Endothelial cell of umbilical vein (primary cell): ENCODE data around the gene OTUB1. TPM values are rescaled to one million over a fixed set of nuclear protein-coding genes. Genes with fewer than 3 reads are reported as not detected.

Source experiments
- BruUV-seq: library from RNA; stranded (reverse); fragments of 400-500 nt; replicated peaks from 2 replicates; lab custom pipeline; 2021; lab: Mats Ljungman, UMichigan
- CTCF ChIA-PET: fragments of 300-600, 350-600 bp; sonication (Branson Sonifier 250); formaldehyde crosslinking; loops from one replicate; lab custom pipeline; 2021; ENCODE audit warnings: antibody characterized with exemption, inconsistent platforms; lab: Charles Lee
- POLR2A ChIA-PET: fragments of 300-600, 350-600 bp; sonication (Branson Sonifier 250); formaldehyde crosslinking; loops from one replicate; lab custom pipeline; 2021; ENCODE audit warnings: antibody characterized with exemption, inconsistent platforms; lab: Charles Lee
- DNase-seq: peaks from one replicate; pipeline ENCODE4 v3.0.0-alpha.2; 2011; ENCODE audit warnings: low read depth, low spot score
- FAIRE-seq: peaks from 2 replicates; lab custom pipeline; 2011; peaks lifted over from hg19 to GRCh38; lab: Jason Lieb, UNC
- H2AFZ ChIP-seq: 2 replicates; pipeline ENCODE4 v1.6.0; 2012; ENCODE audit warnings: low read depth, low read length, control low read depth, inconsistent platforms
- H3K27ac ChIP-seq: 2 replicates; pipeline ENCODE4 v1.5.1; 2011; ENCODE audit warnings: low read depth, mild to moderate bottlenecking, control low read depth, low read length, moderate library complexity; ENCODE audit not compliant: insufficient read depth
- H3K27me3 ChIP-seq, 2 experiments: 2 replicates each; pipeline versions ENCODE4 v1.6.0 to v1.6.1; 2011; ENCODE audit warnings: low read length in 2 of 2, mixed read lengths in 1 of 2; ENCODE audit not compliant: control insufficient read depth in 2 of 2, insufficient read depth in 2 of 2
- H3K36me3 ChIP-seq, 2 experiments: 2 replicates in 1 of 2; 3 replicates in 1 of 2; pipeline ENCODE4 v1.5.1; 2011; ENCODE audit warnings: low read length in 2 of 2, mild to moderate bottlenecking in 1 of 2, moderate library complexity in 1 of 2; ENCODE audit not compliant: control insufficient read depth in 2 of 2, insufficient read depth in 2 of 2; ENCODE audit errors: extremely low read depth in 1 of 2
- H3K4me1 ChIP-seq: 3 replicates; pipeline ENCODE4 v1.5.1; 2011; ENCODE audit warnings: mild to moderate bottlenecking, low read length; ENCODE audit not compliant: control insufficient read depth, insufficient read depth; ENCODE audit errors: extremely low read depth
- H3K4me2 ChIP-seq: 2 replicates; pipeline ENCODE4 v1.6.1; 2011; ENCODE audit warnings: low read length, control low read depth, mixed read lengths; ENCODE audit not compliant: insufficient read depth
- H3K4me3 ChIP-seq, 3 experiments: fragments of 200-600 bp in 1 of 3; sonication (generic), shearing (Covaris generic) in 1 of 3; replicated peaks in 1 of 3; 2 replicates each; pipeline ENCODE4 v1.5.1; 2011 to 2016; ENCODE audit warnings: control low read depth in 3 of 3, low read length in 3 of 3, mild to moderate bottlenecking in 2 of 3, inconsistent platforms in 1 of 3, low read depth in 1 of 3, moderate library complexity in 1 of 3; ENCODE audit not compliant: insufficient read depth in 1 of 3
- H3K79me2 ChIP-seq: 2 replicates; pipeline ENCODE4 v1.6.0; 2012; ENCODE audit warnings: low read length, inconsistent platforms; ENCODE audit not compliant: control insufficient read depth, insufficient read depth
- H3K9ac ChIP-seq: replicated peaks from 2 replicates; pipeline ENCODE3; 2011; ENCODE audit warnings: low read length, control low read depth; ENCODE audit not compliant: insufficient read depth; ENCODE audit errors: extremely low read depth
- H3K9me1 ChIP-seq: replicated peaks from 3 replicates; pipeline ENCODE4 v1.6.0; 2011; ENCODE audit warnings: mild to moderate bottlenecking, low read length; ENCODE audit not compliant: control insufficient read depth, insufficient read depth; ENCODE audit errors: extremely low read depth
- H3K9me3 ChIP-seq: replicated peaks from 2 replicates; pipeline ENCODE4 v1.5.1; 2012; ENCODE audit warnings: low read length, inconsistent platforms; ENCODE audit not compliant: control insufficient read depth, insufficient read depth
- H4K20me1 ChIP-seq: replicated peaks from 2 replicates; pipeline ENCODE3; 2011; ENCODE audit warnings: mild to moderate bottlenecking, low read length; ENCODE audit not compliant: control insufficient read depth, insufficient read depth; ENCODE audit errors: extremely low read depth
- CTCF ChIP-seq, 2 donors: IDR thresholded peaks; 1 replicate in 1 of 2; 2 replicates in 1 of 2; pipeline ENCODE4 v1.5.1; 2011; ENCODE audit warnings: low read length in 2 of 2, mild to moderate bottlenecking in 2 of 2, moderate library complexity in 2 of 2, control low read depth in 1 of 2, inconsistent platforms in 1 of 2, low read depth in 1 of 2; ENCODE audit not compliant: insufficient read depth in 1 of 2; ENCODE audit errors: extremely low read depth in 1 of 2
- EZH2 ChIP-seq: IDR thresholded peaks from 2 replicates; pipeline ENCODE4 v1.6.1; 2012; ENCODE audit warnings: borderline replicate concordance, low read depth, mild to moderate bottlenecking, moderate library complexity, low read length, inconsistent platforms; ENCODE audit not compliant: severe bottlenecking
- FOS ChIP-seq: IDR thresholded peaks from 2 replicates; pipeline ENCODE4 v1.6.1; 2011; ENCODE audit warnings: mild to moderate bottlenecking, low read length, moderate library complexity, borderline replicate concordance; ENCODE audit not compliant: insufficient read depth
- GATA2 ChIP-seq: IDR thresholded peaks from 2 replicates; pipeline ENCODE4 v1.7.0; 2011; ENCODE audit warnings: low read depth, mild to moderate bottlenecking, moderate library complexity, mixed read lengths, low read length; ENCODE audit not compliant: insufficient read length, insufficient read depth
- JUN ChIP-seq: IDR thresholded peaks from 2 replicates; pipeline ENCODE4 v1.6.1; 2011; ENCODE audit warnings: borderline replicate concordance, low read depth; ENCODE audit not compliant: insufficient read length, insufficient read depth
- MAX ChIP-seq: IDR thresholded peaks from 2 replicates; pipeline ENCODE4 v1.6.1; 2011; ENCODE audit not compliant: insufficient read depth, insufficient read length
- MYC ChIP-seq: IDR thresholded peaks from one replicate; pipeline ENCODE4 v1.6.1; 2011; ENCODE audit warnings: mild to moderate bottlenecking, low read depth, low read length
- POLR2A ChIP-seq: IDR thresholded peaks from 2 replicates; pipeline ENCODE4 v1.6.1; 2012; ENCODE audit warnings: low read depth, mild to moderate bottlenecking, control low read depth, low read length
- POLR2AphosphoS5 ChIP-seq: IDR thresholded peaks from 2 replicates; pipeline ENCODE4 v1.6.1; 2012; ENCODE audit warnings: low read depth, mild to moderate bottlenecking, control low read depth, low read length, moderate library complexity; ENCODE audit not compliant: insufficient read depth
- dilution Hi-C: fragments of 300-500 bp; cut with MboI; formaldehyde crosslinking; loops from one replicate; pipeline ENCODE4 v1.15.0; 2019; ENCODE audit warnings: low sequenced_read_pairs; ENCODE audit not compliant: extremely low pct_ligation_motif_present
- intact Hi-C: fragments of 100-400 bp; cut with micrococcal nuclease; formaldehyde crosslinking; loops from one replicate; pipeline ENCODE4 v1.10.0; 2022
- polyA plus RNA-seq, 4 experiments: library from polyadenylated mRNA; depleted of rRNA in 3 of 4; stranded (reverse) in 3 of 4; unstranded in 1 of 4; fragments of >200 nt; gene quantifications; 2 replicates each; pipeline versions ENCODE4 v1.2.1 to v1.2.3, GENCODE V29; 2011 to 2012; ENCODE audit warnings: missing spikeins in 1 of 4
- total RNA-seq: library from RNA; stranded (reverse); gene quantifications from 2 replicates; pipeline ENCODE4 v1.2.3, GENCODE V29; 2021

The OTUB1 gene
- total and polyA plus RNA-seq, 2 donors (not counting 3 experiments of a cell fraction or from before 2014, with no cell fraction given): 81.9 to 256 TPM

DNA sequence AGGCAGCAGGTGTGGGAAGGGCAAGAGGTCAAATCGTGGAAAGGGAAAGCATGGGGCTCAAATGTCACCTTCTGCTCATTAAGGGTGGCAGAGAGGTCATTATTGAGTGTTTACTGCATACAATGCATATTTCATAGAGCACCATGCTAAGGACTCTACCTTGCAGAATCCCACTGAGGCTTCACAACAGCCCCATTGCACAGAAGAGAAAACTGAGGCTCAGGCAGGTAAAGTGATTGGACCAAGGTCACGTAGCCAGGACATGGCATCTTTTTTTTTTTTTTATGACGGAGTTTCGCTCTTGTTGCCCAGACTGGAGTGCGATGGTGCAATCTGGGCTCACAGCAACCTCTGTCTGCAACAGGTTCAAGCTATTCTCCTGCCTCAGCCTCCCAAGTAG is 57.3 kb downstream of the OTUB1 start:
- Histone ChIP-seq H3K9ac (no peak overlapping the region), H3K9me1 (no peaks in the 10 kb centered on the region), H4K20me1 (no peaks in the 10 kb centered on the region), H3K4me2 (no peak overlapping the region), H3K27me3 (no peaks in the 10 kb centered on the region), H3K27ac (no peak overlapping the region), H3K4me1 (no peaks in the 10 kb centered on the region), H3K79me2 (no peaks in the 10 kb centered on the region), H2AFZ (no peak overlapping the region), H3K4me3 (no peak overlapping the region), H3K9me3 (no peaks in the 10 kb centered on the region), H3K36me3 (no peaks in the 10 kb centered on the region)
- intact Hi-C loops (no loop called here), dilution Hi-C loops (no loop called here)
- DNase-seq: no peak
- ChIA-PET CTCF (no interaction called here), POLR2A (no interaction called here)
- TF ChIP-seq POLR2AphosphoS5 (no peak), EZH2 (no peak), MAX (no peak), FOS (no peak), JUN (no peak), POLR2A (no peak), GATA2 (no peak), CTCF (IDR thresholded peaks at IDR 0.05; ENCODE audit: extremely low read depth in 1 of 2, insufficient read depth in 1 of 2, low read depth in 1 of 2, low read length in 2 of 2) (no peak), MYC (no peak)
- no TSS peak for BruUV-seq
- no peak for FAIRE-seq
